HL-60/S4 treated with retinoic acid at 250 ng/mL for 4 days and 3 days (cell line): Measurements from ENCODE around the gene LGI4.

Source experiments
- in situ Hi-C: fragments of 300-500 bp; cut with MboI; formaldehyde crosslinking; loops from 2 replicates; pipeline ENCODE4 v1.7.0; 2022; ENCODE audit warnings: low sequenced_read_pairs

LGI4 gene

DNA sequence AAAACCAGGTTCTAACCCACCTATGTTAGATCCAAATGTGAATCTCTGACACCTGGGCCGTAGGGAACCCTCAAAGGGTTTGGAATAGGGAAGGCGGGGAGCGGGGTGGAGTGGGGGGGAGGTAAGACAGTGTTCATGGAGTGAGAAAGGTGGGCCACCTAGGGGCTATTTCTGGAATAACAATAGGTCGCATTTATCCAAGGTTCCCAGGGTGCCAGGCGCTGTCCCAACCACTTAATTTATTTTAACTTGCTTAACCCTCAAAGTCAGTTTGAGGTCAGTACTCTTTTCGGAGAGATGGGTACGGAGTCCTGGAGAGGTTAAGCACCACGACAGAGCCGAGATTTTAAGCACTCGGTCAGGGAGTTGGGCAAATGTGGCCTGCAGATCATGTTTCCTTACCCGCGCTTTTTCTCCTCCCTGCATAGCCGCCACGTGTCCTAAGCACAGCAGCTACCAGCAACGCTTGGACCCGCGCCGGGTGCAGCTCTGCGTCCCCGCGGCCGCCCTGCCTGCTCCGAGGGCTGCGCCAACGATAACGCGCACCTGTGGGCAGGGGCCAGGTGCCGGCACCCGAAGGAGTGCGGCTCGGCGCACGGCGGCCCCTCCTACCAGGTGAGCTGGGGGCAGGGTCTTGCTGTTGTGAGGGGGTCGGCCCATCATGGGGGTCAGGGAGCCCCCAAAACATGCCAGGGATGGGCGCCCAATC lies 44.2 kb downstream of the LGI4 start:
- in situ Hi-C loops = no loop called here

- in situ Hi-C loops = no loop called here
Measured at GRCh38 chr19:35090160-35090505, 44.7 kb downstream of the LGI4 start.

GRCh38 chr19:35089554-35089953 lies 45.3 kb downstream of the LGI4 start:
- in situ Hi-C loops = no loop called here

DNA sequence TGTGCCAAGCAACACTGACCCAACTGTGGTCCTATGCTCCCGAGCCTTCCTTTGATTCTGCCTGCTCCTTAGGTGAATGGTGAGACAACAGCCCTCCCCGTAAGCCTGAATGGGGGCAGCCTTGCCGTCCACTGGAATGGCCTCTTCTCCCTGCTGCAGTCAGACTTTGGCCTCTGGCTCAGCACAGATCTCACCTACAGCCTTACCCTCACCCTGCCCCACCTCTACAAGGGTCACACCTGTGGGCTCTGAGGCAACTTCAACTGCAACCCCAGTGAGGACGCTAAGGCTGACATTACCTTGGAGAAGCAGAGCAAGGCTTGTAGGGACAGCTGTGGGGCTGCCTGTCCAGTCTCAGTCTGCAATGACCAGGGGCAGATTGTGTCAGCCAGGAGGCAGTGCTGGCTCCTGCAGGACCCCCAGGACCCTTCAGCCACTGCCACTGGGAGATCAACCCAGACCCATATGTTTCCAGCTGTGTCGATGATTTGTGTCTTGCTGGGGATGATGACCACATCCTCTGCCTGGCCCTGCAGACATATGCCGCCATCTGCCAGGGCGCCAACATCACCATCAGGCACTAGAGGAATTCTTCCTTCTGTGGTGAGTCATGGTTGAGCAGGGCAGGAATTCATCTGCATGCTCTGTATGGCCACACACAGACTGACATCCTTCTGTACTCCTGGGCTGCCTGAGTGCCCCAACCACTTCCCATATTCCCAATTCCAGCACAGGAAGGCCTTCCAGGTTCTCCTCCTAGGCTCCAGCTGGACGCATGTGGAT lies 46.5 kb downstream of the LGI4 start:
- in situ Hi-C loops = no loop called here

DNA sequence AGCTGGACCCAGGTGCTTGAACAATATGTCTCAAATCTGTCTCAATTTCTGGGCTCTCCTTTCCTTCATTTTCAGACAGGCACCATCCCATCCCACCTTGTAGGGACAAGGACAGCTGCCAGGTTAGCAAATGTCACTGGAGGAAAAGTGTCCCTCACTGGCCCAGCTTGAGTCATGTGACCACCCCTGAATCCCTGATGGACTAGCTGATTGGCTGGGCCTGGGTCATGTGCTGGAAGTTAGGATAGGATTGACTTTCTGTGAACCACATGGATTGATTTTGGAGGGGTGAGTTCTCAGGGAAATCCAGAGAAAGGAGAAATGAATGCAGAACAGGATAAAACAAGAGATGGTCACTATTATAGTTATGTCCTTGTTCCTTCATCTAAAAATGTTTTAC lies 47.5 kb downstream of the LGI4 start:
- in situ Hi-C loops = no loop called here

DNA sequence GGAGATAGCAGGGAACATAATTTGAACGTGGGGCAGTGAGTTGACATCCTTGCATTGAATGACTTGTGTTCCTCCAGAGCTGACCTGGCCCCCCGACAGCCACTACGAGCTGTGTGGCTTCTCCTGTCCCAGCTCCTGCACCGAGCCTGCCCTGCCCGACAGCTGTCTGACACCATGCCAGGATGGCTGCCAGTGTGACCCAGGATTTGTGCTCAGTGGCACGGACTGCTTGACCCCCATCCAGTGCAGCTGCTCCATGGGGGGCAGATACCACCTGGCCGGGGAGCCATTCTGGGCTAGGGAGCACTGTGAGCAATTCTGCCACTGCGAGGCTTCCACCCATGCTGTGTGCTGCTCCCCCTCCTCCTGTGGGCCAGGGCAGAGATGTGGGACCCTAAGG lies 48.4 kb downstream of the LGI4 start:
- in situ Hi-C loops = no loop called here

GRCh38 chr19:35085947-35086346 lies 48.9 kb downstream of the LGI4 start:
- in situ Hi-C loops = no loop called here

- in situ Hi-C loops = no loop called here
Measured at GRCh38 chr19:35084509-35084762, 50.4 kb downstream of the LGI4 start.

- in situ Hi-C loops = no loop called here
Measured at GRCh38 chr19:35083691-35084508, 51.0 kb downstream of the LGI4 start.

DNA sequence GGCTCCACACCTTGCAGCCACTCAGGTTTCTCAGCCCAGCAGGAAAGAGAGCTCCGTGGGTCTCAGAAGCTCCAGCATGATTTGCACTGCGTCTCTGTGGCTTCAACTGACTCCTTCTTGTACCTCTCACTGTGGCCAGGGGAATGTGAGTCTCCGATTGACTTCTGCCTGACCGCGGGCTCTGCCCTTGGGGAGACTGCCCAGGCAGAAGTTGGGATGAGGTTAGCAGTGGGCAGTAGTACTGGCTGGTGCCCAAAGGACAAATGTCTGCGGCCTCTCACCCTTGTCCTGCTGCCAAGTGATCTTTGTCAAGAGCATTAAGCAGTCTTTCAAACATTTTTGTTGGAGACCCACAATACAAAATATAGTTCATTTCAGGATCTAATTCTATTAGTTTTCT lies 53.7 kb downstream of the LGI4 start:
- in situ Hi-C loops = no loop called here

DNA sequence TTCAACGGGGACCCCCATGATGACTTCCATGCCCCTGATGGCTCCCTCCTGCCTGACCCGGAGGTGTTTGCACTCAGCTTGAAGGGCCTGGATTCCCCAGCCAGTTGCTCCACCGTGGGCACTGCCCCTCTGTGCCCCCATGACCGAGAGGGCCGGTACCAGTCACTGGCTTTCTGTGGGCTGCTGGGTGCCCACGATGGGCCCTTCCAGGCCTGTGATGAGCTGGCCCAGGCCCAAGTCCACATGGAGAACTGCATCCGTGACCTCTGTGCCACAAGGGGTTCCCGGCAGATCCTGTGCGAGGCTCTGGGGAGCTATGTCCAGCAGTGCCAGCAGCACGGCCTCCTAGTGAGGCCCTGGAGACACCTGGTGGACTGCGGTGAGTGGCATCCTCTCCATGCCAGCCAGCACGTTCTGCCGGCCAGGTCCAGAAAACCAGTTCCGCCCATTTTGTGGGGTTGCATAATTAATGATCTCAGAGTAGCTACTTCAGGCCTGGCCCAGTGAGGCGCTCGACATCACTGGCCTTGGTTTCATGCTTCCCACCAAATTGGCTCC lies 54.2 kb downstream of the LGI4 start:
- in situ Hi-C loops = no loop called here

- in situ Hi-C loops = no loop called here
Measured at GRCh38 chr19:35079826-35080225, 55.0 kb downstream of the LGI4 start.

DNA sequence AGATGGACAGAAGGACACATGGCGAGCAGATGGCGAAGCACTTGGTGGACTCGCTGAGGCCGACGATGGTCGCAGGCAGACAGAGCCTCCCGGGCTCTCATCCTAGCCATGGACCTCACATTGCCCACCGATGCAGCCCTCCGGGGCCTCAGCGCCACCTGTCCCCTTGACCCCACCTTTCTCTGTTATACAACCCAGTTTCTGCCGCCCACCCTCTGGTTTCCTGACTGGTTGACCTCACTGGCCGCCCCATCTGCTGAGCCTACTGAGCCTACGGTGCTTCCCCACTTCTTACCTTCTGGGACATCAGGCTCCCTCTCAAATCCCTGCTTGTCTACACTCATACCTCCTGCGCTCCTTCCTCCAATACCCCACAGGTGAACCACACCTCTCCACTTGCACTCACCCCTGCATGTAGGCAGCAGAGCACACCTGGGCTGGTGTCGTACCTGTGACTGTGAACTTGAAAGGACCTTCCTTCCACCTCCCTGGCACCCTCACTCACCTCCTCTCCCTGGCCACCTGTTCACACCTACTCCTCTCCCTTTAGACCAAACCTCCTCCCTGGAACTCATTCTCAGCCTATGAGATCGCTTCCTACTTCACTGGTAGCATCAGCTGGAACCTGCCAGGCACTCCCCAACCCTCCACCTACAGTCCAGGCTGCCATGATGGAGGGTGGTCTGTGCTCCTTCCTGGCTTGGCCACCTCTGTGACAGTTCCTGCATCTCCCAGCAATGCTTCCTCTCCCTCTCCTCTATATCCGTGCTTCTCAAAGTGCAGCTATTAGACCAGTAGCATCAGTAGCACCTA lies 57.2 kb downstream of the LGI4 start:
- in situ Hi-C loops = no loop called here

GRCh38 chr19:35076657-35077056 lies 58.2 kb downstream of the LGI4 start:
- in situ Hi-C loops = no loop called here

DNA sequence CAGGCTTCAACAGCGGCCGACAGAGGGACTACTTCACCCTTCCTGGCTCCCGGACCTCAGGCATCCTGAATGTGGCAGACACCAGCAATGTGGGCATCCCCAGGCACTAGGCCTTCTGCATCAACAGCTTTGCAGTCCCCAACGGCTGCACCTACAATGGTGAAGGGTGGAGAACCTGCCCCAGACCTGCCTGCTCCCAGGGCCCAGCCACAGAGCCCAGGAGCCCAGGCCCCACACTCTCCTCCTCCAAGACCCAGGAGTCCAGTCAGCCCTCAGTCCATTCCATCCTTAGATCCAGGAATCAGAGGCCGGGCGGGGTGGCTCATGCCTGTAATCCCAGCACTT lies 58.9 kb downstream of the LGI4 start:
- in situ Hi-C loops = no loop called here

GRCh38 chr19:35075202-35076025 lies 59.4 kb downstream of the LGI4 start:
- in situ Hi-C loops = no loop called here
